ENCODE results near the gene ATN1. TPM values are rescaled to one million over a fixed set of nuclear protein-coding genes. Genes with fewer than 3 reads are reported as not detected.
A peak's percentile ranks its signal among the peaks of the same experiment; 100 is the strongest.

The ATN1 gene
- total RNA-seq, 4 donors from 2014 or later, result 49.0 to 136 (median 95.2) TPM

- no peak overlapping the region for H3K4me3 ChIP-seq
- WGBS, 2 donors (ENCODE audit: low coverage in 1 of 2), result 55 to 72% methylated on average over 2 to 6 of the region's 21 CpGs
- H3K27ac ChIP-seq, result peak overlapping the region in 1 of 4 donors; percentile 40
- no peaks in the 10 kb centered on the region for H3K27me3 ChIP-seq
- H3K36me3 ChIP-seq, result no peaks in the 10 kb centered on the region
- TF ChIP-seq CTCF (IDR thresholded peaks at IDR 0.05) (no peak), POLR2AphosphoS5 (IDR thresholded peaks at IDR 0.05) (no peak), POLR2A (IDR thresholded peaks at IDR 0.05) (no peak), EP300 (IDR thresholded peaks at IDR 0.05) (no peak)
- no peaks in the 10 kb centered on the region for H3K9me3 ChIP-seq
- ATAC-seq, result no peak
- peaks cover 0 to 20% (median 0%) of the 10 kb centered on the region in 3 donors for H3K4me1 ChIP-seq
Observed at GRCh38 chr12:6954316-6955107, 26.8 kb downstream of the ATN1 start.

GRCh38 chr12:6955108-6956020 lies 27.6 kb downstream of the ATN1 start:
- no peak overlapping the region for H3K4me3 ChIP-seq
- ATAC-seq, result no peak
- WGBS, 2 donors (ENCODE audit: low coverage in 1 of 2), result 73 to 90% methylated on average over 3 to 4 of the region's 22 CpGs
- no peak overlapping the region for H3K27ac ChIP-seq
- H3K4me1 ChIP-seq, result peaks cover 0 to 28% (median 0%) of the 10 kb centered on the region in 3 donors
- no peaks in the 10 kb centered on the region for H3K9me3 ChIP-seq
- no peaks in the 10 kb centered on the region for H3K27me3 ChIP-seq
- H3K36me3 ChIP-seq, result no peaks in the 10 kb centered on the region
- no peak for TF ChIP-seq POLR2A (IDR thresholded peaks at IDR 0.05)
- TF ChIP-seq CTCF (IDR thresholded peaks at IDR 0.05), result no peak
- no peak for TF ChIP-seq POLR2AphosphoS5 (IDR thresholded peaks at IDR 0.05)
- no peak for TF ChIP-seq EP300 (IDR thresholded peaks at IDR 0.05)

- Histone ChIP-seq H3K9me3 (no peaks in the 10 kb centered on the region), H3K4me1 (peaks cover 0 to 35% (median 3%) of the 10 kb centered on the region in 3 donors), H3K27ac (no peak overlapping the region), H3K27me3 (no peaks in the 10 kb centered on the region), H3K36me3 (no peaks in the 10 kb centered on the region), H3K4me3 (no peak overlapping the region)
- TF ChIP-seq POLR2AphosphoS5 (IDR thresholded peaks at IDR 0.05) (no peak), CTCF (IDR thresholded peaks at IDR 0.05) (no peak), POLR2A (IDR thresholded peaks at IDR 0.05) (no peak), EP300 (IDR thresholded peaks at IDR 0.05) (no peak)
- ATAC-seq, result no peak
- 76% methylated on average over 5 of the region's 28 CpGs; no CpG with 5 or more reads in 1 of the 2 donors for WGBS, 2 donors (ENCODE audit: low coverage in 1 of 2)
Observed at GRCh38 chr12:6956021-6956727, 28.4 kb downstream of the ATN1 start.

- H3K27ac ChIP-seq, result no peak overlapping the region
- ATAC-seq, result no peak
- H3K27me3 ChIP-seq, result no peaks in the 10 kb centered on the region
- TF ChIP-seq POLR2AphosphoS5 (IDR thresholded peaks at IDR 0.05), result no peak
- TF ChIP-seq POLR2A (IDR thresholded peaks at IDR 0.05), result no peak
- no peak for TF ChIP-seq EP300 (IDR thresholded peaks at IDR 0.05)
- TF ChIP-seq CTCF (IDR thresholded peaks at IDR 0.05), result no peak
- no peaks in the 10 kb centered on the region for H3K9me3 ChIP-seq
- H3K36me3 ChIP-seq, result no peaks in the 10 kb centered on the region
- 61 to 81% methylated on average over 3 to 8 of the region's 20 CpGs for WGBS, 2 donors (ENCODE audit: low coverage in 1 of 2)
- peaks cover 0 to 45% (median 5%) of the 10 kb centered on the region in 3 donors for H3K4me1 ChIP-seq
- no peak overlapping the region for H3K4me3 ChIP-seq
Observed at GRCh38 chr12:6957151-6957701, 29.5 kb downstream of the ATN1 start.
